Measurements from ENCODE around the gene TUBB6. TPM values are rescaled to one million over a fixed set of nuclear protein-coding genes. Genes with fewer than 3 reads are reported as not detected.
A peak's percentile ranks its signal among the peaks of the same experiment; 100 is the strongest.

Gene TUBB6
- total and polyA plus RNA-seq, 2 of the 8 experiments (the other 6 are each of a cell fraction or from before 2014, with no cell fraction given) = 126 to 223 TPM

GRCh38 chr18:12336887-12337286 lies 28.8 kb downstream of the TUBB6 start:
- peaks cover 0 to 2% (median 0%) of the 10 kb centered on the region in 4 experiments; a peak in 1 of 8 replicates for H3K36me3 ChIP-seq (ENCODE audit: control insufficient read depth in 2 of 4, insufficient read depth in 4 of 4, low read length in 3 of 4)
- H4K20me1 ChIP-seq (replicated peaks in 1 of 2; ENCODE audit: control insufficient read depth in 1 of 2, insufficient read depth in 2 of 2, low read length in 2 of 2) = no peaks in the 10 kb centered on the region
- H3K27ac ChIP-seq (ENCODE audit: low read depth, low read length) = peak overlapping the region; percentile 86
- H3K79me2 ChIP-seq (ENCODE audit: control insufficient read depth in 1 of 2, insufficient read depth in 2 of 2, low read length in 2 of 2) = no peaks in the 10 kb centered on the region
- H3K56ac ChIP-seq (replicated peaks; ENCODE audit: insufficient read length, low read depth, low read length) = no peak overlapping the region
- H3K9ac ChIP-seq (replicated peaks in 1 of 4; ENCODE audit: extremely low read depth in 1 of 4, low read depth in 3 of 4, low read length in 3 of 4) = peak overlapping the region in 2 of 4 experiments; percentile 9 to 44; a peak in 2 of 7 replicates
- H2BK20ac ChIP-seq (ENCODE audit: low read length) = no peak overlapping the region; the same call in 1 of the 2 replicates
- FAIRE-seq = peak; percentile 78
- H2AFZ ChIP-seq (ENCODE audit: low read length) = no peak overlapping the region
- DNase-seq (ENCODE audit: low read depth in 1 of 2, low spot score in 2 of 2) = no peak
- no peaks in the 10 kb centered on the region for H3K79me1 ChIP-seq (ENCODE audit: low read depth, low read length)
- H3K4me3 ChIP-seq (ENCODE audit: extremely low read depth in 1 of 4, insufficient read depth in 2 of 4, low read depth in 3 of 4, low read length in 4 of 4) = peak overlapping the region in 2 of 4 experiments; percentile 8 to 39; a peak in 4 of 8 replicates
- H3K27me3 ChIP-seq (replicated peaks in 1 of 4; ENCODE audit: control insufficient read depth in 3 of 4, extremely low read depth in 1 of 4, insufficient read depth in 3 of 4, low read length in 3 of 4) = no peaks in the 10 kb centered on the region
- CTCF ChIA-PET (ENCODE audit: partially characterized antibody) = interaction anchor here (1.1 to 1.7 kb wide), 4 partner anchors 9 to 54 kb away, joined by 3 to 5 read pairs (median 4); no protein-coding TSS in a partner anchor
- H3K9me3 ChIP-seq (ENCODE audit: insufficient read depth in 2 of 2, low read depth in 1 of 2, low read length in 1 of 2) = no peaks in the 10 kb centered on the region
- H3K23me2 ChIP-seq (ENCODE audit: low read depth, low read length) = no peaks in the 10 kb centered on the region
- WGBS, 2 experiments (ENCODE audit: extremely low coverage in 1 of 2, insufficient coverage in 1 of 2, insufficient read length in 1 of 2, insufficient replicate concordance in 2 of 2, low coverage in 1 of 2, low lambda C conversion rate in 2 of 2, missing lambda C conversion rate in 1 of 2) = 35% methylated on average over 6 of the region's 6 CpGs; no CpG with 5 or more reads in 1 of the 2 experiments
- H4K91ac ChIP-seq (replicated peaks; ENCODE audit: insufficient read length, low read length) = peak overlapping the region; percentile 29
- H2BK12ac ChIP-seq (ENCODE audit: low read depth, low read length) = peak overlapping the region; percentile 18
- peak overlapping the region; percentile 9 for H3K18ac ChIP-seq (ENCODE audit: extremely low read depth, low read length)
- H2BK5ac ChIP-seq (ENCODE audit: low read depth, low read length) = peak overlapping the region; percentile 72; the same call in 1 of the 2 replicates
- peak overlapping the region; percentile 17 for H2BK120ac ChIP-seq (replicated peaks; ENCODE audit: low read depth, low read length)
- no peak overlapping the region for H3K4ac ChIP-seq (replicated peaks; ENCODE audit: insufficient read length, low read depth, low read length)
- no peak overlapping the region for H4K8ac ChIP-seq (ENCODE audit: extremely low read depth, insufficient read depth, low read length)
- peak overlapping the region; percentile 35 to 61 for H3K4me2 ChIP-seq (ENCODE audit: insufficient read depth in 1 of 2, low read depth in 2 of 2, low read length in 2 of 2)
- TF ChIP-seq TEAD4 (IDR thresholded peaks at IDR 0.05; ENCODE audit: low read depth, low read length) (peak; percentile 16; the same call in 1 of the 2 replicates), HDAC2 (IDR thresholded peaks at IDR 0.05; ENCODE audit: borderline replicate concordance in 1 of 2, low read depth in 2 of 2, low read length in 2 of 2) (no peak), TAF1 (IDR thresholded peaks at IDR 0.05; ENCODE audit: low read depth, low read length) (no peak), RXRA (IDR thresholded peaks at IDR 0.05; ENCODE audit: insufficient read depth, low read depth, low read length) (no peak), RAD21 (IDR thresholded peaks at IDR 0.05 in 1 of 2, conservative IDR thresholded peaks at IDR 0.05 in 1 of 2; ENCODE audit: low read depth in 2 of 2, low read length in 2 of 2) (no peak), PHF8 (conservative IDR thresholded peaks at IDR 0.05; ENCODE audit: low read depth, low read length) (no peak), POLR2A (IDR thresholded peaks at IDR 0.05; ENCODE audit: control extremely low read depth in 1 of 2, low read depth in 2 of 2, low read length in 2 of 2) (0 out of 3 replicates have a peak, but pooled peaks of 1 of the 2 experiments have one; percentile 19)
- no peak overlapping the region for H3K14ac ChIP-seq (ENCODE audit: insufficient read length)
- H2BK15ac ChIP-seq (ENCODE audit: low read length) = no peak overlapping the region
- peaks cover 15 to 41% (median 39%) of the 10 kb centered on the region in 4 experiments for H3K4me1 ChIP-seq (replicated peaks in 1 of 4; ENCODE audit: control insufficient read depth in 3 of 4, insufficient read depth in 4 of 4, low read length in 3 of 4)
- POLR2A ChIA-PET (ENCODE audit: partially characterized antibody) = interaction anchor here (0.8 to 1.8 kb wide), 6 partner anchors 10 to 78 kb away, joined by 3 to 7 read pairs (median 3); no protein-coding TSS in a partner anchor
- peak overlapping the region; percentile 55 for H4K5ac ChIP-seq (ENCODE audit: insufficient read length, low read depth, low read length)
- H2AK5ac ChIP-seq (ENCODE audit: low read depth, low read length) = peak overlapping the region; percentile 0; the same call in 1 of the 2 replicates
- H3K23ac ChIP-seq (ENCODE audit: insufficient read length) = no peak overlapping the region

All from H1 (cell line).